ENCODE data around the gene STOML1. TPM values are rescaled to one million over a fixed set of nuclear protein-coding genes. Genes with fewer than 3 reads are reported as not detected.
"Not testable (repeated sequence)": the region's sequence is repeated elsewhere in the genome, so short reads cannot be mapped to it uniquely, and the experiment has no call there.

Gene STOML1
- total RNA-seq, 6 experiments from 2014 or later = 7.2 to 12.7 (median 8.3) TPM

DNA sequence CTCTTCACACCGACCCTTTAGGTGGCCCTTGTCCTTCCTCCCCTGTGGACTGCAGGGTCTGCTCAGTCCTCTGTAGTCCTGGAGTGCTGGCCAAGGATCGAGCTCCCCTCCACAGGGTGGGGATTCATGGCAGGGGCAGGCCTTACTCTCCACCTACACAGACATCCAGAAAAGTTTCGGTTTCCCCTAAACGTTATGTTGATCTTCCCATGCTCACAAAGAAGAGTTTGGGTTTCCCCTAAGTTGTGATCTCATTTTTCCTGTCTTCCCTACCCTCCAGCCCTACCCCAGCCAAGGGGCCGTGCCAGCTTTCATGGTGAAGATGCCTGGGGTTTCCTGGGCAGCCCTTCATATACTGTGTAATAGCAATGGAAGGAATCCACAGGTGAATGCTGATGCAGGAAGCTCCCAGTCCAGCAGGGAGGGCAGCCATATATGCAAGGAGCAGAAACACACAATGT lies 10.3 kb downstream of the STOML1 start:
- peaks cover 0 to 4% (median 0%) of the 10 kb centered on the region in 4 donors for H3K36me3 ChIP-seq
- WGBS (ENCODE audit: insufficient coverage, low coverage, low lambda C conversion rate, missing lambda C conversion rate) = 27% methylated on average over 5 of the region's 5 CpGs
- no peak for TF ChIP-seq POLR2A (IDR thresholded peaks at IDR 0.05)
- TF ChIP-seq, protein P1, sequence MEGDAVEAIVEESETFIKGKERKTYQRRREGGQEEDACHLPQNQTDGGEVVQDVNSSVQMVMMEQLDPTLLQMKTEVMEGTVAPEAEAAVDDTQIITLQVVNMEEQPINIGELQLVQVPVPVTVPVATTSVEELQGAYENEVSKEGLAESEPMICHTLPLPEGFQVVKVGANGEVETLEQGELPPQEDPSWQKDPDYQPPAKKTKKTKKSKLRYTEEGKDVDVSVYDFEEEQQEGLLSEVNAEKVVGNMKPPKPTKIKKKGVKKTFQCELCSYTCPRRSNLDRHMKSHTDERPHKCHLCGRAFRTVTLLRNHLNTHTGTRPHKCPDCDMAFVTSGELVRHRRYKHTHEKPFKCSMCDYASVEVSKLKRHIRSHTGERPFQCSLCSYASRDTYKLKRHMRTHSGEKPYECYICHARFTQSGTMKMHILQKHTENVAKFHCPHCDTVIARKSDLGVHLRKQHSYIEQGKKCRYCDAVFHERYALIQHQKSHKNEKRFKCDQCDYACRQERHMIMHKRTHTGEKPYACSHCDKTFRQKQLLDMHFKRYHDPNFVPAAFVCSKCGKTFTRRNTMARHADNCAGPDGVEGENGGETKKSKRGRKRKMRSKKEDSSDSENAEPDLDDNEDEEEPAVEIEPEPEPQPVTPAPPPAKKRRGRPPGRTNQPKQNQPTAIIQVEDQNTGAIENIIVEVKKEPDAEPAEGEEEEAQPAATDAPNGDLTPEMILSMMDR (IDR thresholded peaks at IDR 0.05) = no peak
- H3K4me3 ChIP-seq = no peak overlapping the region
- H3K27ac ChIP-seq = peak overlapping the region in 1 of 3 donors; percentile 1
- H3K9me3 ChIP-seq = no peaks in the 10 kb centered on the region
- peaks cover 0 to 11% (median 0%) of the 10 kb centered on the region in 4 donors for H3K4me1 ChIP-seq
- ATAC-seq = peak in 2 of 4 donors; percentile 8 to 18
- intact Hi-C loops (cut with DNase I) = no loop called here
- H3K27me3 ChIP-seq = no peaks in the 10 kb centered on the region
- DNase-seq = no peak

DNA sequence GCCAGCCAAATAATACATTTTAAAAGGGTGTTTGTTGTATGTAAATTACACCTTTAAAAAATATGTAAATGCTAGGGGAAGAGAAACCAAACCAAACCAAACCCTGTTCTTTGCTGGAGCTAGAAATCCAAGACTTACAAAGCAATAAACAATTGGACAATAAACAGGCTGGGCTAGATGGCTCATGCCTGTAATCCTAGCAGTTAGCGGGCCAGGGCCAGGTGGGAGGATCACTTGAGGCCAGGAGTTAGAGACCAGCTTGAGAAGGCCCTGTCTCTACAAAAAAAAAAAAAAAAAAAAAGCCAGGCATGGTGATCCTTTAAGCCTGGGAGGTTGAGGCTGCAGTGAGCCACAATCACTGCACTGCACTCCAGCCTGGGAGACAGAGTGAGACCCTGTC lies 12.5 kb downstream of the STOML1 start:
- H3K4me3 ChIP-seq = no peak overlapping the region
- 100% methylated on average over 1 of the region's 1 CpG for WGBS (ENCODE audit: insufficient coverage, low coverage, low lambda C conversion rate, missing lambda C conversion rate)
- H3K27me3 ChIP-seq = no peaks in the 10 kb centered on the region
- no peak for TF ChIP-seq POLR2A (IDR thresholded peaks at IDR 0.05)
- TF ChIP-seq, protein P1 (IDR thresholded peaks at IDR 0.05) = no peak
- no peaks in the 10 kb centered on the region for H3K9me3 ChIP-seq
- intact Hi-C loops (cut with DNase I) = loop anchor here in 1 of 2 donors (5.0 kb wide), 1 partner anchor 58 kb away; no protein-coding TSS in a partner anchor
- H3K27ac ChIP-seq = no peak overlapping the region
- H3K4me1 ChIP-seq = peaks cover 0 to 11% (median 0%) of the 10 kb centered on the region in 4 donors
- H3K36me3 ChIP-seq = peaks cover 0 to 4% (median 0%) of the 10 kb centered on the region in 4 donors
- ATAC-seq (no peak), DNase-seq (peak in 1 of 3 donors; percentile 1)

DNA sequence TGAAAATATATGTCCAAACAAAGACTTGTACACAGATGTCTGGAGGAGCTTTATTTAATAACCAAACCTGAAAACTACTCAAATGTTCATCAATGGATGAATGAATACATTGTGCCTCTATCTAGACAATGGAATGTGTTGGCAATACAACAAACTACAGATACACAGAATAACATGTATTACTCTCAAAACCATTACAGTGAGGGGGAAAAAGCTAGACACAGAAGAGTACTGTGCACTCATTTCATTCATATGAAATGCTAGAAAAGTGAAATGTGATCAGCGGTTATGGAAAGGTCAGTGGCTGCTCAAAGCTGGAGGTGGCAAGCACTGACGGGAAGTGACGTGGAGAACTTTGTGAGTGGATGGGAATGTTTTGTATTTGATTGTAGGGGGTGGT lies 13.2 kb downstream of the STOML1 start:
- Histone ChIP-seq H3K9me3 (no peaks in the 10 kb centered on the region), H3K4me3 (no peak overlapping the region), H3K27me3 (no peaks in the 10 kb centered on the region), H3K36me3 (no peaks in the 10 kb centered on the region), H3K27ac (no peak overlapping the region), H3K4me1 (peaks cover 0 to 11% (median 0%) of the 10 kb centered on the region in 4 donors)
- TF ChIP-seq, protein P1 (IDR thresholded peaks at IDR 0.05) = no peak
- WGBS (ENCODE audit: insufficient coverage, low coverage, low lambda C conversion rate, missing lambda C conversion rate) = 89% methylated on average over 3 of the region's 3 CpGs
- ATAC-seq = no peak
- intact Hi-C loops (cut with DNase I) = loop anchor here in 1 of 2 donors (5.0 kb wide), 1 partner anchor 58 kb away; no protein-coding TSS in a partner anchor
- DNase-seq = no peak

DNA sequence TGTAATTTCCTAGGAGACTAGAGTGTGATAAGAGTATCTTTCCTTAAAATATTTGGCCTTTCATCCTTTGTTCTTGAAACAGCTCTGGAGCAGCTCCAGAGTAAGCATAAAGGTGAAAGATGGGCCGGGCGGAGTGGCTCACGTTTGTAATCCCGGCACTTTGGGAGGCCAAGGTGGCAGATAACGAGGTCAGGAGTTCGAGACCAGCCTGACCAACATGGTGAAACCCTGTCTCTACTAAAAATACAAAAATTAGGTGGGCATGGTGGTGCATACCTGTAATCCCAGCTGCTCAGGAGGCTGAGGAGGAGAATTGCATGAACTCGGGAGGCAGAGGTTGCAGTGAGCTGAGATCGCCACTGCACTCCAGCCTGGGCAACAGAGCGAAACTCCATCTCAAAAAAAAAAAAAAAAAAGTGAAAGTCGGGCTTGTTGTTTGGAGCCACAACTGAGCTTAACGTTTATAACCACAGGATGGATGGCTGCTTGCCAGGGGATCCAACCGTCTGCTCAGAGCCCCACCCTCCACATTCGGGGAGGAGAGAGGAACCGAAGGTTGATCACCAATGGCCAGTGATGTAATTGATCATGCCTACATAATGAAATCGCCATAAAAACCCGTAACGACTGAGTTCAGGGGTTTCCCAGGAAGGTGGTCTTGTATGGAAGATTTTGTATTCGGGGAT lies 16.5 kb downstream of the STOML1 start:
- not testable (repeated sequence) for H3K4me3 ChIP-seq, ATAC-seq
- peak in 1 of 3 donors; percentile 39 for DNase-seq

DNA sequence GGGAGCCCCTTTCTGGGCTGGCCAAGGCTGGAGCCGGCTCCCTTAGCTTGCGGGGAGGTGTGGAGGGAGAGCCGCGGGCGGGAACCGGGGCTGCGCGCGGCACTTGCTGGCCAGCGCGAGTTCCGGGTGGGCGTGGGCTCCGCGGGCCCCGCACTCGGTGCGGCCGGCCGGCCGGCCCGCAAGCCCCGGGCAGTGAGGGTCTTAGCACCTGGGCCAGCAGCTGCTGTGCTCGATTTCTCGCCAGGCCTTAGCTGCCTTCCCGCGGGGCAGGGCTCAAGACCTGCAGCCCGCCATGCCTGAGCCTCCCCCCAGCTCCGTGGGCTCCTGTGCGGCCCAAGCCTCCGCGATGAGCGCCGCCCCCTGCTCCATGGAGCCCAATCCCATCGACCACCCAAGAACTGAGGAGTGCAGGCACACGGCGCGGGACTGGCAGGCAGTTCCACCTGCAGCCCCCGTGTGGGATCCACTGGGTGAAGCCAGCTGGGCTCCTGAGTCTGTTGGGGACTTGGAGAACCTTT lies 18.4 kb downstream of the STOML1 start:
- WGBS (ENCODE audit: insufficient coverage, low coverage, low lambda C conversion rate, missing lambda C conversion rate) = no CpG with 5 or more reads among the region's 39 CpGs
- not testable (repeated sequence) for H3K4me1 ChIP-seq, H3K27me3 ChIP-seq, H3K27ac ChIP-seq, H3K36me3 ChIP-seq, H3K4me3 ChIP-seq, ATAC-seq, H3K9me3 ChIP-seq
- DNase-seq = peak in 1 of 3 donors; percentile 42
- intact Hi-C loops (cut with DNase I) = loop anchor here in 1 of 2 donors (5.0 kb wide), 1 partner anchor 64 kb away; no protein-coding TSS in a partner anchor

More for the DNA sequence above, 16.5 kb downstream of the STOML1 start:
- intact Hi-C loops (cut with DNase I) = loop anchor here in 1 of 2 donors (5.0 kb wide), 1 partner anchor 62 kb away; no protein-coding TSS in a partner anchor
- 39% methylated on average over 17 of the region's 18 CpGs for WGBS (ENCODE audit: insufficient coverage, low coverage, low lambda C conversion rate, missing lambda C conversion rate)
- H3K27ac ChIP-seq, H3K4me1 ChIP-seq, H3K36me3 ChIP-seq, H3K27me3 ChIP-seq, H3K9me3 ChIP-seq: not testable (repeated sequence)
